ENCODE measurements around the gene BAIAP2L2. TPM values are rescaled to one million over a fixed set of nuclear protein-coding genes. Genes with fewer than 3 reads are reported as not detected.
A peak's percentile ranks its signal among the peaks of the same experiment; 100 is the strongest.

Gene BAIAP2L2
- total and polyA plus RNA-seq, 2 of the 4 experiments (the other 2 are of a cell fraction) = 0.18 to 0.46 TPM

DNA sequence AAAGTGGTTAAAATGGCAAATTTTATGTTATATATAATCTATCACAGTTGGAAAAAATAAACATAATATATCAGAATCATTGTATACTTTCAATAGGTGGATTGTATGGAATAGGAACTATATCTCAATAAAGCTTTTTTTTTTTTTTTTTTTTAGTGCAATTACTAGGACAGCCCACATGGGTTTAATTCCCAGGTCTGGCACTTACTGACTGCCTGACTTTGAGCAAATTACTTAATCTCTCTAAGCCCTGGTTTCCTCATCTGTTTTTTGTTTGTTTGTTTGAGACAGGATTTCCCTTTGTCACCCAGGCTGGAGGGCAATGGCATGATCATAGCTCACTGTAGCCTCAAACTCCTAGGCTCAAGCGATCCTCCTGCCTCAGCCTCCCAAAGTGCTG is 26.1 kb upstream of the BAIAP2L2 start (continued):
- TF ChIP-seq RCOR1 (IDR thresholded peaks at IDR 0.05; ENCODE audit: insufficient replicate concordance, low read length) (no peak), RAD21 (IDR thresholded peaks at IDR 0.05; ENCODE audit: low read length) (no peak), CEBPB (IDR thresholded peaks at IDR 0.05; ENCODE audit: low read depth, low read length) (no peak), BHLHE40 (IDR thresholded peaks at IDR 0.05; ENCODE audit: low read depth, low read length) (no peak)

DNA sequence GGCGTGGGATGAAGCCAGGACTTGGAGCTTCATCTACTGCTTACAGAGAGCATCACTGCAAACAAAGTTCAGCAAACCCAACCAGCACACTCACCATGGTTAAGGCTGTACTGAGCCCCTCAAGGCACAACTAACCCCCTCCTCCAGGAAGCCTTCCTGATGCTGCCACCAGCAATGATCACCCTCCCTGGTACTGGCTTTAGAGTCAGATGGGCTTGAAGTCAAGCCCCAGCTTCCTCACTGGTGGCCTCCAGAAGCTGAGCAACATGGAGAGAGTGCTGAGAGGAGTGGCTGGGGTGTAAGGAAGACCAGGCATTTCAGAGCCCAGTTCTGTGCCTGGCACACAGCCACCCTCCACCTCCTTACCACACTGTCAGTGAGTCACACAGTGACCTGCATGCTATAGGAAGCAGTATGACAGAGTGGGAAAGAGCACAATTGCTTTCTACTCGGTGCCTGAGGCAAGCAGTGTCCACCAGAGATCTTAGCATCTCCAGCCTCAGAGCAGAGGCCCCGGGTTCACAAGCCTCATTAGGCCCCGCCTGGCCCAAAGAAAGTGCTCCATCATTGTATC is 24.7 kb upstream of the BAIAP2L2 start:
- Histone ChIP-seq H3K27me3 (ENCODE audit: control insufficient read depth, insufficient read depth, low read length) (no peaks in the 10 kb centered on the region), H2AK5ac (ENCODE audit: low read depth, low read length) (peak overlapping the region; percentile 57), H3K9me3 (ENCODE audit: control insufficient read depth, insufficient read depth, low read length) (no peaks in the 10 kb centered on the region), H4K20me1 (ENCODE audit: insufficient read depth, low read length) (no peaks in the 10 kb centered on the region), H3K18ac (ENCODE audit: low read depth, low read length) (0 out of 2 replicates have a peak overlapping the region, but pooled peaks have one; percentile 38), H3K79me1 (ENCODE audit: low read depth in 1 of 2, low read length in 2 of 2) (no peaks in the 10 kb centered on the region), H3K9ac (ENCODE audit: low read depth, low read length) (no peak overlapping the region), H3K27ac (ENCODE audit: insufficient read depth, low read length) (no peak overlapping the region), H3K56ac (ENCODE audit: extremely low read depth, insufficient read depth, low read length) (no peak overlapping the region), H3K9me1 (ENCODE audit: insufficient read depth, low read length) (peaks cover 2% of the 10 kb centered on the region; the same call in 1 of the 2 replicates), H3K4me2 (ENCODE audit: low read depth, low read length) (no peak overlapping the region), H2BK20ac (ENCODE audit: low read depth, low read length) (0 out of 2 replicates have a peak overlapping the region, but pooled peaks have one; percentile 13), H2BK5ac (ENCODE audit: low read depth, low read length, poor library complexity, severe bottlenecking) (no peak overlapping the region), H3K4me3 (ENCODE audit: insufficient read depth, low read depth, low read length) (no peak overlapping the region), H3K14ac (replicated peaks; ENCODE audit: low read depth, low read length) (peak overlapping the region; percentile 40; the same call in 1 of the 2 replicates), H3K23ac (ENCODE audit: low read depth, low read length) (no peak overlapping the region), H2AFZ (replicated peaks; ENCODE audit: low read length, poor library complexity) (peak overlapping the region; percentile 73), H2BK120ac (ENCODE audit: low read depth, low read length) (peak overlapping the region; percentile 28; the same call in 1 of the 2 replicates), H4K5ac (ENCODE audit: low read depth, low read length) (peak overlapping the region; percentile 25; the same call in 1 of the 2 replicates), H2AK9ac (replicated peaks; ENCODE audit: low read depth, low read length, poor library complexity) (peak overlapping the region; percentile 8), H3K36me3 (ENCODE audit: control insufficient read depth, insufficient read depth, low read length) (no peaks in the 10 kb centered on the region), H3K4me1 (ENCODE audit: control insufficient read depth, insufficient read depth, low read length) (peaks cover 2% of the 10 kb centered on the region), H2BK15ac (ENCODE audit: low read depth, low read length) (no peak overlapping the region), H4K91ac (ENCODE audit: insufficient read depth, low read depth, low read length) (no peak overlapping the region; the same call in 1 of the 2 replicates), H4K8ac (ENCODE audit: low read depth in 2 of 2, low read length in 2 of 2) (peak overlapping the region in 1 of 2 experiments; percentile 48; a peak in 1 of 4 replicates), H3K4ac (ENCODE audit: low read depth, low read length) (peak overlapping the region; percentile 47)
- DNase-seq (peak; percentile 90), ATAC-seq (ENCODE audit: low read depth) (peak; percentile 90)
- intact Hi-C loops (cut with micrococcal nuclease) = no loop called here
- ChIA-PET CTCF (no interaction called here), POLR2A (ENCODE audit: unreplicated experiment) (no interaction called here)
- dilution Hi-C loops (cut with HindIII; ENCODE audit: low sequenced_read_pairs, unreplicated experiment) = no loop called here
- WGBS, 2 experiments (ENCODE audit: extremely low coverage in 2 of 2, insufficient read length in 1 of 2) = no CpG with 5 or more reads among the region's 4 CpGs
- TF ChIP-seq, protein P1, sequence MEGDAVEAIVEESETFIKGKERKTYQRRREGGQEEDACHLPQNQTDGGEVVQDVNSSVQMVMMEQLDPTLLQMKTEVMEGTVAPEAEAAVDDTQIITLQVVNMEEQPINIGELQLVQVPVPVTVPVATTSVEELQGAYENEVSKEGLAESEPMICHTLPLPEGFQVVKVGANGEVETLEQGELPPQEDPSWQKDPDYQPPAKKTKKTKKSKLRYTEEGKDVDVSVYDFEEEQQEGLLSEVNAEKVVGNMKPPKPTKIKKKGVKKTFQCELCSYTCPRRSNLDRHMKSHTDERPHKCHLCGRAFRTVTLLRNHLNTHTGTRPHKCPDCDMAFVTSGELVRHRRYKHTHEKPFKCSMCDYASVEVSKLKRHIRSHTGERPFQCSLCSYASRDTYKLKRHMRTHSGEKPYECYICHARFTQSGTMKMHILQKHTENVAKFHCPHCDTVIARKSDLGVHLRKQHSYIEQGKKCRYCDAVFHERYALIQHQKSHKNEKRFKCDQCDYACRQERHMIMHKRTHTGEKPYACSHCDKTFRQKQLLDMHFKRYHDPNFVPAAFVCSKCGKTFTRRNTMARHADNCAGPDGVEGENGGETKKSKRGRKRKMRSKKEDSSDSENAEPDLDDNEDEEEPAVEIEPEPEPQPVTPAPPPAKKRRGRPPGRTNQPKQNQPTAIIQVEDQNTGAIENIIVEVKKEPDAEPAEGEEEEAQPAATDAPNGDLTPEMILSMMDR (conservative IDR thresholded peaks at IDR 0.05; ENCODE audit: low read depth, low read length) = no peak
- no peak for TF ChIP-seq ELK1 (IDR thresholded peaks at IDR 0.05; ENCODE audit: borderline replicate concordance, low read depth, low read length)
- TF ChIP-seq RFX5 (IDR thresholded peaks at IDR 0.05; ENCODE audit: low read depth, low read length) = no peak
- TF ChIP-seq CEBPB (IDR thresholded peaks at IDR 0.05; ENCODE audit: low read depth, low read length) = peak; percentile 31; the same call in 1 of the 2 replicates
- TF ChIP-seq MAZ (IDR thresholded peaks at IDR 0.05; ENCODE audit: borderline replicate concordance, low read depth, low read length) = no peak
- TF ChIP-seq RAD21 (IDR thresholded peaks at IDR 0.05; ENCODE audit: low read length) = no peak
- peak; percentile 55; the same call in 1 of the 2 replicates for TF ChIP-seq FOS (IDR thresholded peaks at IDR 0.05; ENCODE audit: low read depth, low read length)
- TF ChIP-seq SMC3 (IDR thresholded peaks at IDR 0.05; ENCODE audit: low read depth, low read length) = no peak
- no peak for TF ChIP-seq MAFK (IDR thresholded peaks at IDR 0.05; ENCODE audit: low read depth, low read length)
- no peak for TF ChIP-seq RCOR1 (IDR thresholded peaks at IDR 0.05; ENCODE audit: insufficient replicate concordance, low read length)
- no peak for TF ChIP-seq CHD1 (IDR thresholded peaks at IDR 0.05; ENCODE audit: low read depth, low read length)
- in situ Hi-C loops (cut with MboI; ENCODE audit: low sequenced_read_pairs) = no loop called here
- no TSS peak for BruUV-seq (replicated peaks)

Measured in IMR-90 (cell line).